Measurements from ENCODE around the gene LLGL2.

The LLGL2 gene

DNA sequence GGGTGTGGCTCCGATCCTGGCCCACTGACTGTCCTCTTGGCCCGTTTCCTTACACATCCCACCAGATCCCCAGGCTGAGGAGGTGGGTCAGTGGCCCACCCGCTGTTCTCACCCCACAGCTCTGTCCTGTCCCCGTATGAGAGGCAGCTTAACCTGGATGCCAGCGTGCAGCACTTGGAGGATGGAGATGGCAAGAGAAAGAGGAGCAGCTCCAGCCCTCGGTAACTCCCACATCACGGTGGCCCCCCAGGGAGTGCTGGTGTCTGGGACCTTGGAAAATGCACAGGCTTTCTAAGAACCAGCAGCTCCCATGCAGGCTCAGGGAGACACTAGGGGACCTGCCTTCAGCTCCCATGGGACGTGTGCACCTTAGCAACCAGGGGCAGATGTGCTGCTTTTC is 4.2 kb upstream of the LLGL2 start:
- H3K27ac ChIP-seq, result no peak overlapping the region
- TF ChIP-seq ZFX (IDR thresholded peaks at IDR 0.05), result no peak
- TF ChIP-seq, protein P1, sequence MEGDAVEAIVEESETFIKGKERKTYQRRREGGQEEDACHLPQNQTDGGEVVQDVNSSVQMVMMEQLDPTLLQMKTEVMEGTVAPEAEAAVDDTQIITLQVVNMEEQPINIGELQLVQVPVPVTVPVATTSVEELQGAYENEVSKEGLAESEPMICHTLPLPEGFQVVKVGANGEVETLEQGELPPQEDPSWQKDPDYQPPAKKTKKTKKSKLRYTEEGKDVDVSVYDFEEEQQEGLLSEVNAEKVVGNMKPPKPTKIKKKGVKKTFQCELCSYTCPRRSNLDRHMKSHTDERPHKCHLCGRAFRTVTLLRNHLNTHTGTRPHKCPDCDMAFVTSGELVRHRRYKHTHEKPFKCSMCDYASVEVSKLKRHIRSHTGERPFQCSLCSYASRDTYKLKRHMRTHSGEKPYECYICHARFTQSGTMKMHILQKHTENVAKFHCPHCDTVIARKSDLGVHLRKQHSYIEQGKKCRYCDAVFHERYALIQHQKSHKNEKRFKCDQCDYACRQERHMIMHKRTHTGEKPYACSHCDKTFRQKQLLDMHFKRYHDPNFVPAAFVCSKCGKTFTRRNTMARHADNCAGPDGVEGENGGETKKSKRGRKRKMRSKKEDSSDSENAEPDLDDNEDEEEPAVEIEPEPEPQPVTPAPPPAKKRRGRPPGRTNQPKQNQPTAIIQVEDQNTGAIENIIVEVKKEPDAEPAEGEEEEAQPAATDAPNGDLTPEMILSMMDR (conservative IDR thresholded peaks at IDR 0.05), result no peak

DNA sequence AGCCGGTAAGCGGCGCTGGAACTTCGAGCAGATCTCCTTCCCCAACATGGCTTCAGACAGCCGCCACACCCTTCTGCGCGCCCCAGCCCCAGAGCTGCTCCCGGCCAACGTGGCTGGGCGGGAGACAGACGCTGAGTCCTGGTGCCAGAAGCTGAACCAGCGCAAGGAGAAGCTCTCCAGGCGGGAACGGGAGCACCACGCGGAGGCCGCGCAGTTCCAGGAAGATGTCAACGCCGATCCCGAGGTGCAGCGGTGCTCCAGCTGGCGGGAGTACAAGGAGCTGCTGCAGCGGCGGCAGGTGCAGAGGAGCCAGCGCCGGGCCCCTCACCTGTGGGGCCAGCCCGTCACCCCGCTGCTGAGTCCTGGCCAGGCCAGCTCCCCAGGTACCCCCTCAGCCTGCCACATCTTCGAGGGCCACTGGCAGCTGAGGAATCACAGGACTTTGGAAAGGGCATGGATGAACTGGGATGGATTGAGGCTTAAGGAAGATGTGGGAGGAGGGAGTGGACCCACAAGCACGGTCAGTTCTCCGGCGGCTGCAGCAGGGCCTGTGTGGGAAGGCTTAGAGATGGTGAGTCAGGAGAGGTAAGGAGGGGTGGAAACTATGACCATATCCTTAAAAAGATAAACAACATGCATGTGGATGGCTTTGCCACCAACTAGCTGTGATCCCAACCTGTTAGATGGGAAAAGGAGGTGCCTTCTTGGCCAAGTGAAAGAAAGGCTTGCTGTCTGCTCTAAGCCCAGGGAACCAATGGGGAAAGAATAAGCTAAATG is 3.4 kb upstream of the LLGL2 start:
- no peak overlapping the region for H3K27ac ChIP-seq
- TF ChIP-seq, protein P1 (conservative IDR thresholded peaks at IDR 0.05), result no peak
- no peak for TF ChIP-seq ZFX (IDR thresholded peaks at IDR 0.05)

DNA sequence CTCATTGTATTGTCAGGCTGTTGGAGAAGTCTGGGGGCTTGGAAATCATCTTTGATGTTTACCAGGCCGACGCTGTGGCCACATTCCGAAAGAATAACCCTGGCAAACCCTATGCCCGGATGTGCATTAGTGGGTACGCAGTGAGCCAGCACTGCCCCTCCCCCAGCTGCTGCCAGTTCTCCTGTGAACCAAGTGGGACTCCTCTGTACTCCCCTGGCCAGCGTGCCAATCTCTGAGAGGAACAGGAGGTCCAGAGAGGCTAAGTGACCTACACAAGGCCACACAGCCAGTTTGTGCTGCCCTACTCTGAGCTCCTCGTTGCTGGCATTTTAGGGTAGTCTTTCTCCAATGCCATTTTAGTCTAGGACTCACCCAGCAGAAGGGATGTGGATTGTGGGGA is 1.9 kb upstream of the LLGL2 start:
- H3K27ac ChIP-seq, result peak overlapping the region; percentile 92
- TF ChIP-seq ZFX (IDR thresholded peaks at IDR 0.05), result no peak
- TF ChIP-seq, protein P1 (conservative IDR thresholded peaks at IDR 0.05), result no peak

DNA sequence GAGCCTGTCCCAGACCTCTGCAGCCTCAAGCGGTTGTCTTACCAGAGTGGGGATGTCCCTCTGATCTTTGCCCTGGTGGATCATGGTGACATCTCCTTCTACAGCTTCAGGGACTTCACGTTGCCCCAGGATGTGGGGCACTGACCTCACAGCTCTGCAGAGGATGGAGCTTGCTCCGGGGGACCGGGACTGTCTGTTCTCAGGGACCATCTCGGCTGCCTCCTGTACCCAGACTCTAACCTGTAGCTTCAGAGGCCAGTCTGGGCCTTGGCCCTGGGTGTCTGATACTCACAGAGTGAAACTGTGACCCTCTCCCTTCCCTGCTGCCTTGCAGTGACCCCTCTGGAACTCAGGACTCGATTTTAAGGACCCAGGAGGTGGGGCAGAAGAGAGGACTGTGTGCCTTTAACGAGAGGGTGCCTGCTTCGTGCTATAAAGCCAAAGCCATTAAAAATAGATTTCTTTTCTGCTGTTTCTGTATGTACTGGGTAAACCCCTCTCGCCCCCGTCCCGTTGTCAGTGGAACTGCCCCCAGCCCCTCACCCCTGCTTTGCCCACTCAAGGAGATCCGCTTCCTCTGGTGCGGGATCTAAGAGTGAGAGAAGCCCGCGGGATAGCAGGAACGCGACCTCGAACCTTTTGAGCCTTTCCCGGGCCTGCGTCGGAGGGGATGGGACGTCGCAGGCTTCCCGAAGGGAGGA is 1.1 kb upstream of the LLGL2 start:
- H3K27ac ChIP-seq, result peak overlapping the region; percentile 92
- no peak for TF ChIP-seq ZFX (IDR thresholded peaks at IDR 0.05)
- TF ChIP-seq, protein P1 (conservative IDR thresholded peaks at IDR 0.05), result no peak

DNA sequence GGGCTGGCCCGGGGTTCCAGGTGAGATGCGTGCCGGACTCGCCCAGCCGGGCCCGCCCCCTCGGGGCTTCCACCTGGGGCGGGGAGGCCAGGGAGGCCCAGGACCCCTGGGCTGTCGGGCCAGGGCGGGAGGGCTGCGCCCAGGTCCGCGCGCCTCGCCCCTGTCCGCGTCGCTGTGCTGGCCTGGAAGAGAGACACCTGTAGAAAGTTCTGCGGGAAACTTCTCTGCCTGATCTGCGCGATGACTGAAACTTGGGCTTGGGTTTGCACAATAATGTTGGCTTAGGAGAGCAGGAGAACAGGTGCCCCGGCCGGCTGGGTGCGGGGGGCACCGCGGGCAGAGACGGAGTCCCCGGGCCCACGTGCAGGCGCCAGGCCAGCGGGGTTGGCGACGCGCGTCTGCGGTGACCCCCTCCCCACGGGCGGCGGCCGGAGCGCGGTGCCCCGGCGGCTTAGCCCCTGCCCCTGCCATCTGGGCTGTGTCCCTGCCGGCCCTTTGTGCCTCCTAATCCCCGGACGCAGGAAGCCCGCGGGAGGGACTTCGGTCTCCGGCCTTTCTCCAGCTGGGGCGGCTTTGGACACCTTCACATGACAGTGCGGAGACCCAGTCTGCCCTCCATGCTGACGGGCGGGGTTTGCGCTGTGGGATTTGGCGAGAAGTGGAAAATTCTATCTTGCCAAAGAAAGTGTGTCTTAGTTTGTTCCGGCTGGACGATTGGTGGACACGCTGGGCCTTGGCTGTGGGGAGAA is 483 bp downstream of the LLGL2 start:
- TF ChIP-seq, protein P1 (conservative IDR thresholded peaks at IDR 0.05), result no peak
- peak; percentile 56; the same call in 1 of the 2 replicates for TF ChIP-seq ZFX (IDR thresholded peaks at IDR 0.05)
- H3K27ac ChIP-seq, result peak overlapping the region; percentile 92

DNA sequence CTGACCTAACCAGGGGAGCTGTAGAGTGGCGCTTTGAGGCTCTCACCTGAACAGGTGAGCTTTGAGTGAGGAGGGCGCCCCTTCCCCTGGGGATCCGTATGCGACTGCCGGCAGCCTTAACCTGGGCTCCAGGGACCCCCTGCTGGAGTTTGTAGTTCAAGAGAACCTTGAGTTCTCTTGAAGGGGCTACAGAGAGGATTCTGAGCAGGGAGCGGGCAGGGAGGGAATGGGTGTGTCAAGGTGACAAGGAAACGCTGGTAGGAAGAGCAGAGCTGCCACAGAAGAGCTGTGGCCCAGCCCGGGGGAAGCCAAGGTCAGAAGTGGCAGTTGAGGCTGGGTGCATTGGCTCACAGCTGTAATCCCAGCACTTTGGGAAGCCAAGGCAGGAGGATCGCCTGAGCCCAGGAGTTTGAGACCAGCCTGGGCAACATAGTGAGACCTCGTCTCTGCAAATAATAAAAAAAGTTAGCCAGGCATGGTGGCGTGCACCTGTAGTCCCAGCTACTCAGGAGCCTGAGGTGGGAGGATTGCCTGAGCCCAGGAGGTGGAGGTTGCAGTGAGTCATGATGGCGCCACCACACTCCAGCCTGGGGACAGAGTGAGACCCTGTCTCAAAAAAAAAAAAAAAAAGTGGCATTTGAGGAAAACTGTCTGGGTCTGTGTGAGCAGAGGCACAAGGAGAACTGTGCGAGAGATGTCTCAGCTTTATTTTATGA is 1.2 kb downstream of the LLGL2 start:
- peak overlapping the region; percentile 92 for H3K27ac ChIP-seq
- TF ChIP-seq ZFX (IDR thresholded peaks at IDR 0.05), result no peak
- TF ChIP-seq, protein P1 (conservative IDR thresholded peaks at IDR 0.05), result no peak
